ENCODE data around the gene HSP90AB1.

GRCh38 chr6:44221291-44221960, 25.5 kb upstream of the HSP90AB1 start:
- TF ChIP-seq CTCF (IDR thresholded peaks at IDR 0.05; ENCODE audit: insufficient read depth, low read length) (peak; percentile 93), GABPA (IDR thresholded peaks at IDR 0.05; ENCODE audit: low read depth) (no peak), POLR2AphosphoS5 (IDR thresholded peaks at IDR 0.05; ENCODE audit: low read depth) (0 out of 2 replicates have a peak, but pooled peaks have one; percentile 17)
